Stimulated activated CD4-positive, alpha-beta T cell treated with anti-CD3 and anti-CD28 coated beads, Interleukin-1b, Interleukin-23, amount 100 ng/mL, for 24 hours (primary cell): Measurements from ENCODE around the gene ZBTB7A.

Experiments used
- DNase-seq, 4 experiments: peaks; one replicate each; pipeline ENCODE4 v3.0.0-alpha.2; 2020; ENCODE audit warnings: low read depth in 4 of 4, low spot score in 1 of 4

Gene ZBTB7A

DNA sequence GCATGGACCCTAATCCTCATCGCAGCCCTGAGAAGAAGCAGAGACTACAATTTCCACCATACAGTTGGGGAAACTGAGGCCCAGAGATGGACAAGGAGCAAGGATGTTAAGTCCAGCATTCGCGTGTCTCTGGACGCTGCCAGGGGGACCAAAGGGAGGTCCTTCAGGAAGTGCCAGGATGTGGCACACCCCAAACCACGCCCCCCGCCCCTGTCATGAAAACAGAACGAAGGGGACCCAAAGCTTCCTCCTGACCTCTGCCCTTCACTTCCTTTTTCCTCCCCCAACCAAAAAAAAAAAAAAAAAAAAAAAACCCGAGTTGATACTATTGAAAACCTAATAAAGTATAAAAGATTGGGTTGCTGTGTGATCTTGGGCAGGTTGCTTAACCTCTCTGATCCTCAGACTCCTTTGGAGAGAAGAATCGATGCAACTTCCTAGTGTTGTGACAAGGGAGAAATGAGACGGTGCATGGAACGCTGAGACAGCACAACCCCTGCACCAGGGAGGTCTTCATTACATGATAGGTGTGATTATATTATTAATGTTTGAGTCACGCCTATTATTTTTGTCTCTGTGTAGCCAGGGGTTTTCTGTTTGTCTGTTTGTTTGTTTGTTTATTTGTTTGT lies 2.7 kb upstream of the ZBTB7A start:
- DNase-seq: no peak

GRCh38 chr19:4068047-4068966 lies 1.6 kb upstream of the ZBTB7A start:
- DNase-seq: no peak

GRCh38 chr19:4067396-4068046 lies 822 bp upstream of the ZBTB7A start:
- no peak for DNase-seq

DNA sequence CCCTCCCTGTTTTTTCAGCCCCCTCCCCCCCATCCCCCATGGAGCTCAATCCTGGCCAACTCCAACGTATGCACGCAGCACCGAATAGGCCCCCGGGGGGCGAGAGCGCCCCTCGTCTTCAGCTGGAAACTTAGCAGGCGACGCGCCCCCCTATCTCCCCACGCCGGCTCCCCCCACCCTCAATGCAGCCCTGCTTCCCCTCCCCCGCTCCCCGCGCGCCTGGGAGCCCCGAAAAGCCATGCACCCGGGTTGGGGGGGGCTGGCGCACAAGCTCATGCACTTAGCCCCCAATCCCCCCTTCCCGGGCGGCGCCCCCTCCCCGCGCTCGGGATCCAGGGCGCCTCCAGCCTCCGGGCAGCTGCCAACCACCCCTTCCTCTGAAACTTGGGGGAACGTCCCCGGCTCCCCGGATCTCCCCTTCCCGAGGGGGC lies 508 bp downstream of the ZBTB7A start:
- DNase-seq: peak in 1 of 4 experiments; percentile 35

GRCh38 chr19:4065430-4066175 lies 1.1 kb downstream of the ZBTB7A start:
- DNase-seq: peak; percentile 84 to 96 (median 92)

- DNase-seq: no peak
These were observed 2.0 kb downstream of the ZBTB7A start for GRCh38 chr19:4064496-4065260.

DNA sequence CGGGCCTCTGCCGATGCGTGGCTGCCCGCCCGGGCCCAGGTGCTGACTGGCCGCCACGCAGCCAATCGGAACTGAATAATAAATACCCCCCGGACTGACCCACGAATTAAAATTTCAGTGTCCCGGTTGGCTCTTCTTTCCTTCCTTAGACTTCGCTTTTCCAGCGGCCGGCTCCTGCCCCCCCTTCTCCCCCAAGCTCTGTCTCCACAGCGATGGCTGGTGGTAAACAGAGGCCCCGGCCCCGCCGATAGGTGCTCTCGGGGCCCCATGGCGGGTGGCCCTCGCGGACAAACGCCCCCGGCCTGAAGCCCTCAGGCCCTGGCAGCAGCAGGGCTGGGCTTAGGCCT lies 2.6 kb downstream of the ZBTB7A start:
- no peak for DNase-seq

GRCh38 chr19:4063369-4064148 lies 3.1 kb downstream of the ZBTB7A start:
- DNase-seq: no peak

DNA sequence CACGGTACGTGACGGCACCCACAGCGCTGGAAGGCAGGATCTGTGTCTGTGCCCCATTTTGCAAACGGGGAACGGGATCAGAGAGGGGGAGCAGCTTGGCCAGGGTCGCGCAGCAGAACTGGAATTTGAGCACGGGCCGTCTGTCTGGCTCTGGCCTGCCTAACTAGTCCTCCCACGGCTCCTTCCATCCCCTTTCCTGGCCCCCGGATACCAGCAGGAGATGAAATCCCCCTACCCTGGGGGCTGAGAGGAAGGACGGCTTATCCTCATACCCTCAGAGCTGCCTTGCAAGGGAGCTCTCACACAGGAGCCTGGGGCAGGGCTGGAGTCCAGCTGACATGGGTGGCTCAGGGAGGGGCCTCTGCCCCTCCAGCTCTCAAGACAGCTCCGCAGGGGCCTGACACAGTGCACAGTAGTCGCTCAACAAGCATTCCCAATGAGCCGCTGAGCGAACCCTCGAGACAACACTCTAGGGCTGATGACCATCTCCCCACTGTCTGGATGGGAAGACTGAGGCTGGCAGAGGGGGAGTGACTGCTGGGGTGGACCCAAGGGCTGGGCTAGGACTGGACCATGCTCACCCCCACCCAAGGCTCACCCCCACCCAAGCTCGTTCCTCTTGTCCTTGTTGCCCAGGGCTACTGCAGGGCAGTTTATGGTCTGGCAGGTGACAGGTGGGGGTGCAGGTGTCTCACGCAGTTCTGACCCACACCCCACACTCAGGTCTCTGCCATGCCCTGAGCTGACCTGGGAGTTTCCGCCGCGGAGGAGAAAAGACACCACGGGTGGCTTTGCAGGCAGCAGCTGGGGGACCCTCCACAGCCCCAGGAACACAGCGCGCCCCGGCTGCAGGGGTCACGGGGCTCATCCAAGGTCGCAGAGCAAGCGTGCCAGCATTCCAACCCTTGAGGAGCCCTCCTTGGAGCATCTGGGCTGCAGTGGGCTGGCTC lies 4.0 kb downstream of the ZBTB7A start:
- DNase-seq: no peak

DNA sequence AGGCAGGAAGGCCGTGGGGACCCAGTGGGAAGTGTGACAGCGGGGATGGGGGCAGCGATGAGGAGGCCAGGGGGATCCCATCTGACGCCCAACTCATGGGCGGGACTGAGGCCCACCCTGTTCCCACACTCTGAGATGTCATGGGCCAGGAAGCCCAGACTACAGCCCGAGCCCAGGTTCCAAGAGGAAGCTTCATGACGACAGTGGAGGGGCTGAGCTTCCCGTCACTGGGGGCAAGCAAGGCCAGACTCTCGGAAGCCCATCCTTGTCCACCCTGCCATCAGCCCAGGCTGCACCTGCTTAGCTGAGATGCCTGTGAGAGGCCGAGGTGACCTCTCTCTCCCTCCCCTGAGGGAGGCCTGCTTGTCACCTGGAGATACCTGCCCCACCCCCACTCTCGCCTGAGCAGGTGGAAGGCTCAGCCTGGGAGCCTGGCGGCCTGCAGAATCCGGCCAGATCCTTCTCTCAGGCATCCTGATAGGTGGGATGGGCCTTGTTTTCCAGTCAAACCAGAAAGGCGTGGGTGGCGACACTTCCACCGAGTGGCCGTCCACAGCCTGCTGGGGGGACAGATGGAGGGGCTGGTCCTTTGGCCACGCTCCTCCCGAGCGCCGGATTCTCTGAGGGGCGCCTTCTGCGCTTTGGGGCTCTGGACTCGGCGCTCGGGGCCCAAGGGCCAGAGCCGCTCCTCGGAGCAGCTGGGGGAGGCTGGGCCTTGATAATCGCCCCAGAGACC lies 4.8 kb downstream of the ZBTB7A start:
- no peak for DNase-seq

GRCh38 chr19:4061178-4061682 lies 5.5 kb downstream of the ZBTB7A start:
- DNase-seq: no peak

- no peak for DNase-seq
These were observed 6.0 kb downstream of the ZBTB7A start for GRCh38 chr19:4060621-4061177.

- DNase-seq: no peak
These were observed 6.6 kb downstream of the ZBTB7A start for GRCh38 chr19:4059891-4060620.

DNA sequence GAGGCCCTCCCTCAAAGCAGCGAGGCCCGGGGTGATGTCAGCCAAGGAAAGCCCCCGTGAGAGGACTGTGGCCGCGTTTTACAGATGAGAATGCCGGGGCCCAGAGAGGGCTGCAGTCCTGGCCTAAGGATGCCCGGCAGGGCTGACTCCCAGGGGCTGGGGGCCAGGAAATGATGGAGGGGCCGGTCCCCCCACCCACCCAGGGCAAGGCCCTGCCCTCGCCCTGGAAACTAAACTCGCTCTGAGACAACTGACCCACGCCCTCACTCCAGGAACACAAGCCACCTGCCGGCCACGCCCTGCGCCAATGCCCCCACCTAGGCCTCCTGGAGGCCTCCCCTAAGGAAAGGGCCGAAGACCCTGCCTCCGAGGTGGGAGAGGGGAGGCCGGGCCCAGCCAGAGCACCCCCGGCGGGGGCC lies 7.2 kb downstream of the ZBTB7A start:
- no peak for DNase-seq

- no peak for DNase-seq
These were observed 7.8 kb downstream of the ZBTB7A start for GRCh38 chr19:4058693-4059452.
